NCI-H2029 treated with DMSO at 0.1 percent for 48 hours (cell line): Measurements from ENCODE around the gene TXNL4A.

ENCODE experiments used
- DNase-seq: peaks from one replicate; lab custom pipeline; 2025; lab: John Stamatoyannopoulos, UW

TXNL4A gene

DNA sequence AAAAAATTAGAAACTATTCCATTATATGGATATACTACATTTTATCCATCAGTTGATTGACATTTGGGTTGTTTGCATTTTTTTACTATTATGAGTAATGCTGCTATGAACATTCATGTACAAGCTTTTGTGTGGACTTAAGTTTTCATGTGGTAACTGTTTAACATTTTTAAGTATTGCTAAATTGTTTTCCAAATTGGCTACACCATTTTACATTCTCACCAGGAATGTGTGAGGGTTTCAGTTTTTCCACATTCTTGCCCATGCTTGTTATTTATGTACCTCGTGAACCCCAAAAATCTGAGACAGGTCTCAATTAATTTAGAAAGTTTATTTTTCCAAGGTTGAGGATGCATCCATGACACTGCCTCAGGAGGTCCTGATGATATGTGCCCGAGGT, 3.1 kb upstream of the TXNL4A start:
- no peak for DNase-seq

GRCh38 chr18:79989195-79989497, 783 bp upstream of the TXNL4A start:
- DNase-seq = no peak

DNA sequence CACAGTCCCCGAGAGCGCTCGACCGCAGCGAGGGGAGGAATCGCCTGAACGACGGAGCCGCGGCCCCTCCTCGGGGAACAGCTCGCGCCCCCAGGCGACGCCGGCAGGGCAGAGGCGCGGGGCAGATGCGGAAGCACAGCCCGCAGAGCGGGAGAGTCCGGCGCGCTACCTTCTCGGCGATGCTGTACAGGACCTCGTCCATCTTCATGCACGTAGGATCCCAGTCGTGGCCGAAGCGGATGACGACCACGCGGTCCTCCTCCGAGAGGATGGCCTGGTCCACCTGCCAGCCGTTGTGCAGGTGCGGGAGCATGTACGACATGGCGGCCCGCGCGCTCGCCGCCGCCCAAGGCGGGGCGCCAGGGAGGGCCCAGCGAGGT, 302 bp downstream of the TXNL4A start:
- DNase-seq = no peak

GRCh38 chr18:79987566-79987965, 797 bp downstream of the TXNL4A start:
- no peak for DNase-seq

DNA sequence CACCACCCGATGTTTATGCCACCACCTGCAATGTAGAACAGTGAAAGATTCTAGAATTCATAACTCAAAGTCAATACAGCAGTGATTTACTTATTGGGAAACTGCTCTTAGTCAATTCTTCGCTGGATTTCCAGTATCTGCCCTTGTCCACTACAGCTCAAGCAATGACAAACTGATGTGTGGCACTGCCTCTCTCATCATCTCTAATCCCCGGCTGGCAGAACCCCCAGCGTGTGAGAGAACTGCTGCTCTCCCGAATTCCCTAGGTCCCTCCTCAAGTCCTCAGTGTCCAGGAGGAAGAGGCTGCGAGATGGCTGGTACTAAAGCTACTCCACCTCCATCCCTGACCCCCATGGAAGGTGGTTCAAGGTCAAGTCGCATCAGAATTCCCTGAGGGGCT, 1.6 kb downstream of the TXNL4A start:
- no peak for DNase-seq

- no peak for DNase-seq
These were observed 3.2 kb downstream of the TXNL4A start for GRCh38 chr18:79985172-79985571.

GRCh38 chr18:79983793-79984192, 4.6 kb downstream of the TXNL4A start:
- DNase-seq = no peak

- DNase-seq = no peak
These were observed 5.1 kb downstream of the TXNL4A start for GRCh38 chr18:79983253-79983652.

DNA sequence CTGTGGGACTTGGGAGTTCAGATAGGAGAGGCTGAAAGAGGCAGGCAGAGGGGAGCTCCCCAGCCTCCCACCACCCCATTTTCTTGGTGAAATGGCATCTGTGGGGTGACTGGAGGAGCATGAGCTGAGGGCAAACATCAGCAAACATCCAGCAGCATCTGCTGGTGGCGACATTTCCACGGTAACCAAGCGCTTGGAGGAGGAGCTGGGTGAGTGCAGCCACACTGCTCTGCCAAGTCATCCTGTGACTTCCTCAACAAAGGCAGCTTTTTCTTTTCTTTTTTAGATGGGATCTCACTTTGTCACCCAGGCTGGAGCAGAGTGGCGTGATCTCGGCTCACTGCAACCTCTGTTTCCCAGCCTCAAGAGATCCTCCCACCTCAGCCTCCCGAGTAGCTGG, 5.6 kb downstream of the TXNL4A start:
- DNase-seq = no peak

DNA sequence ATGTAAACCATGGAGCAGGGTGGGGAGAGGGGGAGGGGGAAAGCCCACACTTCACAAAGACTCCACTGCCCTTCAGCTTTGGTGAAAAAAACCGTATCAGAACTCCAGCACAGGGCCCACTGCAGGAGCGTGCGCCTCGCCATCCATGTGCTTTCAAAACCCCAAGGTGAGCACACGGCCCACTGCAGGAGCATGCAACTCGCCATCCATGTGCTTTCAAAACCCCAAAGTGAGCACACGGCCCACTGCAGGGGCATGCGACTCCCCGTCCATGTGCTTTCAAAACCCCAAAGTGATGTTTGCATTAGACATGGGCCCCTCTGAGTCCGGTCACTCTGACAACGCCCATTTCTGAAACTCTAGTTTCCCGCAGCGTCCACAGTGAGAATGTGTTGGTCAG, 7.8 kb downstream of the TXNL4A start:
- no peak for DNase-seq

GRCh38 chr18:79979843-79980242, 8.5 kb downstream of the TXNL4A start:
- no peak for DNase-seq

DNA sequence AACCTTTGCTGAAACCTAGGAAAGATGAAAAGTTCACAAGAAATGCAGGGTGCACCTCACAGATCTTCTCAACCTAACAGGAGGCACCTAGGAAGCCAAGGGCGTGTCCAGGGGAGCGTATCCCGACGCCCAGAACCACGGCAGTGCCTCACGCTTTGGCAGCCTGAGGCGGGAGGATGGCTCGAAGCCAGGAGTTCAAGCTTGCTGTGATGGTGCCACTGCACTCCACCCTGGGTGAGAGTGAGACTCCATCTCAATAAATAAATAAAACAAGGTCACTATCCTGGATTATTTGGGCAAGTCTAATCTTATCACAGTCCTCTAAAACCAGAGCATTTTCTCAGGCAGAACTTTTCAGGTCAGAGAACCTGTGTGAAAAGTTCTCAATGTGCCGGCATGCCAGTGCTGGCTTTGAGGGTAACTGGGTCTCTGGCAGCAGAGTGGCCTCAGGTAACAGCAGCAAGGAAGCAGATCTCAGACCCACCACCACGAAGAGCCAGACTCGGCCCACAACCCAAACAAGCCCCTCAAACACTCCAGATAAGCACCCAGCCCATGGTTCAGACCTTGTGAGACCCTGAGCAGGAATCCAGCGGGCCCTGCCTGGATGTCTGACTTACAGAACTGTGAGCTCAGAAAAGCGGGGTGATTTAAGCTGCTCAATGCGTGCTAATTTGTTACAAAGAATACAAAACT, 12.2 kb downstream of the TXNL4A start:
- DNase-seq = no peak

GRCh38 chr18:79975043-79975442, 13.3 kb downstream of the TXNL4A start:
- DNase-seq = no peak

DNA sequence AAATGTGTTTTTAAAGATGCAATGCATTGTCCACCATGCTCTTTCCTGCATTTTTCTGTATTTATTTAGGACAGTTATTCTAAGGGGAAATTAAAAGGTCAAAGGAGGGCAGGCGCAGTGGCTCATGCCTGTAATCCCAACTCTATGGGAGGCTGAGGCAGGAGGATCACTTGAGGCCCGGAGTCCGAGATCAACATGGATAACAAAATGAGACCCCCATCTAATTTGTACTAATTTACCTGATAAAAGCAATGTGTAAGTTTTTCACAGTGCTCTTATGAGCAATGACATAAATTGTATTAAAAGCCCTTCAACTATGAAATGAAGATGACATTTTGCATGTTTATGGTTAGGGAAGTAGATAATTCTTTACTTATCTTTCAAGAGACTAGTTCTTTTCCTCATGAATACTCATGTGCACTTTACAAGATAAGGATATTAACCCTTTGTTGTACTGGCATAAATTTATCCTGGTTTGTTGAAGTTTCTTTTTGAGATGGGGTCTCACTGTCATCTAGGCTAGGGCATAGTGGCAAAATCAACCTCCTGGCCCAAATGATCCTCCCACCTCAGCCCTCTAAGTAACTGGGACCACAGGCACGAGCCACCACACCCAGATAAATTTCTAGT, 14.2 kb downstream of the TXNL4A start:
- no peak for DNase-seq

DNA sequence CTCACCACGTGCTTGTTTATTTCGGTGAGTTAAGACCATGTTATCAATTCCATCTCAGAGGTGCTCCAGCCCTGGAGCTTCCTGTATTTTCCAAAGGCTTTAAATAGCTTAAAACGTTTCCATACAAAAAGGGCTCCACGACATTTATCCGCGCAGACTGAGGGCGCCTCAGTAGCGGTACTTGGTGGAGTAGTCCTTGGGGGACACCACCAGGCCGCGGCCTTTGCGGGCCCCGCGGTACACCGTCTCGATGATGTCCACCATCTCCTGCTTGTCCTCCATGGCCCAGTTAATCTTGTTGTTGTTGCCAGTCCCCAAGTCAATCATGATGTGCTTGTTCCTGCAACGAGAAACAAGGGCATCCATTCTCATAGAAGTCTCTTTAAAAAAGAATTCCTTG, 14.8 kb downstream of the TXNL4A start:
- DNase-seq = no peak

DNA sequence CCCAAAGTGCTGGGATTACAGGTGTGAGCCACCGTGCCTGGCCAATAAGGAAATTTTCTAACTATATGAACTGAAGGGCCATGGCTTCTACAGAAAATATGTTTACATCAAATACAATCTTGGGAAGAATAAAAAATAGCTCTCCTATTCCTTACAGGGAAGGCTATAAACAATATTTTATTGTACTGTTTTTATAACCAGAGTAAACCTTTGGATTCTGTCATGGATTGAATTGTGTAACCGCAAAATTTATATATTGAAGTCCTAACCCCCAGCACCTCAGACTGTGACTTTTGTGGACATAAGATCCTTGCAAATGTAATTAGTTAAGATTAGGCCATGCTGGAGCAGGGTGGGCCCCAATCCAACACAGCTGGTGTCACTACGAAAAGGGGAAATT, 15.6 kb downstream of the TXNL4A start:
- DNase-seq = no peak

- no peak for DNase-seq
These were observed 16.4 kb downstream of the TXNL4A start for GRCh38 chr18:79971986-79972385.

- no peak for DNase-seq
These were observed 17.0 kb downstream of the TXNL4A start for GRCh38 chr18:79971211-79971952.

GRCh38 chr18:79970419-79971133, 17.8 kb downstream of the TXNL4A start:
- no peak for DNase-seq

DNA sequence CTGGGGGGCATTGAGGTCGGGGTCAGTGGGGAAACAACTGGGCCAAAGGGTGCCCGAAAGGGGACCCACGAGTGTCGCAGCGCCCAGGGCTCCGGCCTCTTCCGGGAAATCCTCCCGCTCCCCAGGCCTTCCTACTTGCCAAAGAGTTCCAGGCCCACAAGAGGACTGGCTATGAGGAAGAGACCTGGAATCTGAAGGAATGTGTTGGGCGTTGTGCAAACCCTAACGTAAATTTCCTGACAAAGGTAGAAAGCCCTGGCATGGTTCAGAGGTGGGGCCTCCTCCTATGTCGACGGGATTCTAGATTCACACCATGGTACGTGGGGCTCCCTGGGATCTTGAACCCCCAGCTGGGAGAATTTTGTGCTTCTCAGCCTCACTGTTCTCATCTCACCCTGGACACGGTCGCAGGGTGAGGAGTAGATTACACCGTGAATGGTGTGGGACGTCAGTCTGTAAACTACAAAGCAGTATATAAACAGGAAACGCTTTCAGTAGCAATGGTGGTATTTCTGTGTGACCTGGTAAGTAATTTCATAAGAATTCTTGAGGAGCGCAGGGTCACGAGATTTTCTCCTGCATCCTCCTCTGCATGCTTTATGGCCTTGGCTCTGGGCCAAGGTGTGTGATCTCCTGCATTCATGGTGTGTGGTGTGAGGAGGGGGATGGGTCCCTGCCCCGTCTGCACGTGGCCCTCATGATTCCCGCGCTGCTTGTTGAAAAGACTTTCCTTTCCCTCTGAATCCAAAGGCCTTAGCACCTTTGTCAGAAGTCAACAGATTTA, 23.1 kb downstream of the TXNL4A start:
- no peak for DNase-seq

DNA sequence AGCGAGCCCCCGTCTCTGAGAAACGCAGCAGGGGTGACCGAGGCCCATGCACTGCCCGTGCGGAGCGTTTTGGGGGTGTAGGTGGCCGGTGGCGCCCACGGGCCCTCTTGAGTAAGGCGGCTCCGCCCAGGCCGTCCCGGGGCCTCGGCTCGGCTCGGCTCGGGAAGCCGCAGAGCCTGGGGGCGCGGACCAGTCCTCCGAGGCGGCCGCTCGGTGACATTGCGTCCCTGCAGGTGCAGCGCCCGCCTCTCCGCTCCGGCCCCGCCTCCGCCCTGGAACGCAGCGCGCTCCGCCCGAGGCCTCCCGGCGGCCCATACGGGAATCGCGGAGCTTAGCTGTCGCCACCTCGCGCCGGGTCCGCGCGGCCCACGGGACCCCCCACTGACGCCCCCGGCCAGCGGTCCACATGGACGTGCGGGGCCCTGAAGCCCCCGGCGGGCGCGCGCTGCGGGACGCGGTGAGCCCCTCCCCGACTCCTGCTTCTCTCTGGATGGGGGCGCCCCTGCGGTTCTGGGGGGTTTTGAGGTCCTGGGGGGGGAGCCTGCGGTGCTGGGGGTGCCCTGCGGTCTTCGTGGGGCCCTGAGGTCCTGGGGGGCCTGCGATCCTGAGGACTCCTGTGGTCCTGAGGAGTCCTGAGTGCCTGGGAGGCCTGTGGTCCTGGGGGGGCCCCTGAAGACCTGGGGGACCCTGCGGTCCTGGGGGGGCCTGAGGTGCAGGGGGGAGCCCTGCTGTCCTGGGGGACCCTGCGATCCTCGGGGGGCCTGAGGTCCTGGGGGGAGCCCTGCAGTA, 23.8 kb downstream of the TXNL4A start, which contains the start of gene HSBP1L1:
HSBP1L1 (plus strand) TSS at position 314 of the 789 bp plus-strand sequence; CDS start at position 407, 93 bp downstream.
- no peak for DNase-seq
